Measurements from ENCODE around the gene TMEM97.

TMEM97 gene

DNA sequence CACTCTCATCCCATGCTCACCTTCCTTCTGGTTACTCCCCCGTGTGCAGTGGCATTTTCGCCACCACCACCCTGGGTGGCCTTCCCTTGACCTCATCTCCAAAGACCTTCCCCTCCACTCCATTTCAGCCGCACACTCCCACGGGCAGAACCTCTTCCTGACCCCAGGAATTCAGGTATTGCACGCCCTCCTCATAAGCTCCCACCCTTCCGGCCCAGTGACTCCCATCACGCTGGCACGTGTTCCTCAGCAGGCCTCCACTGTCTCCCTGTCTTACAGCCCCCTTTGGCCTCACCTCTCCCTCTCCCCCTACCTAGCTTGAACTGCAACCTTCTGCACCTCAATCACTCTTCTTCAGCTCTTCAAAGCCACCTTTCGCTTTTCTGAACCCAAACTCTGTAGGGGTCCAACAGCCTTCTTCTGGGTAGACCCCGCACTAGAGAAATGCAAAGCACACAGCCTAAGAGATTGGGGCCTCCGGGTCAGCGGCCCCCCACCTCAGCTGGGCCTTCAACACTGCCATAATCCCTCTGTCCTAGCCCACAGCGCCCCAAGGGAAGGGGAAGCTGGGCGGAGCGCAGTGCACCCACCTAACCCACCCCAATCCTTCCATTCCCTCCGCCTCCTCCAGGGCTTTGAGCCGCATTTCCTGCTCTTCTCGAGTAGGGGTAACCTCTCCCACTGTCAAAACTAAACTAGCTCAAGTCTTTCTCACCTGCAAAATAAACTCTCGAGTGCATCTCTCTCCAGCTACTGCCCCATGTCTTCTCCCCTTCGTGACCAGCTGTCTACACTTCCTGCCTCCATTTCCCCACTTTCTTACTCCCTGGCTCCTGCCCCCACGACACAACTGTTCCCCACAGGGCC is 1.7 kb upstream of the TMEM97 start:
- no peak for DNase-seq (ENCODE audit: low spot score)

DNA sequence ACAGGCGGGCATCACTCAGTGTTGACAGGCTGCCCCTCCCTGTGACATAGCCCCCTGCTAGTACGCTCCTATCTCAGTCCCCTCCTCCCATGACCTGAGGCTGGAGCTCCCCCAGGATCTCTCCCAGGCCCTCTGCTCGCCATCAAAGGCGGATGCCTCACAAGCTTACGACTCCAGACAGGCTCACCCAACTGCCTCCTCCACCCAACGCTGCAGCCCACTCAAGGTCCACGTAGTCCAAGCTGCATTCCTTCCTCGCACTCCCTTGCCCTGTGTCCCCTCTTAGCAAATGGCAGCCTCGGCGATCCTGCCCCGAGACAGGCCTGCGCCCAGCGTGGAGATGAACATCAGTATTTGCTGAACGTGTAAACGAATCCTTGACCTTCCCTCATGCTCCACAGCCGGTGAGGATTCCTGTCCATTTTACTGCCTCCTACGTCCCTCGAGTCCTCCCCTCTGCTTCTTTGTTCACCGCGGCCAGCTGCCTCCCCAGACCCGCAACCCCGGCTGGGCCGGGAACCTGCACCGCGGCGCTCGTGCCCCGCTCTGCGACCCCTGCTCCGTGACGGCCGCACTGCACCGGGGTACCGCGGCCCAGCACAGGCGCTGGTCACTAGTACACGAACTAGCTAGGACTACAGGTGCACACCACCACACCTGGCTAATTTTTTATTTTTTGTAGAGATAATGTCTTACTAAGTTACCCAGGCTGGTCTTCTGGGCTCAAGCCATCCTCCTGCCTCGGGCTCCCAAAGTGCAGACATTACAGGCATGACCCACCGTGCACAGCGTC is 838 bp upstream of the TMEM97 start:
- no peak for DNase-seq (ENCODE audit: low spot score)

DNA sequence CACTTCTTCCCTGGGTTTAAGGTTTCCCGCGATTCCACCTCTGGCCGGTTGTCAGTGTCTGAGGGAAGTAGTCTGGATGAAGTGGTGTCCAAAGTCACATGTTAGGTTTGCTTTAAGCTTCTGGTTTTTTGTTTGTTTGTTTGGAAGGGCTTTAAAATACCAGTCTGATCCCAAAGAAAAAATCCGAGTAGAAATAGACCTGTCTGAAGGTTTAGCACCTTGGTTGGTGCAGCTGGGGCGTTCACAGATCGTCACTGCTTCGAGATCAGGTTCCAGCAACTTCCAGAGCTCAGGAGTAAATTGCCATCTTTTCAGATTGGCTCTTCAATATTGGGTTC is 567 bp downstream of the TMEM97 start:
- DNase-seq (ENCODE audit: low spot score) = no peak

DNA sequence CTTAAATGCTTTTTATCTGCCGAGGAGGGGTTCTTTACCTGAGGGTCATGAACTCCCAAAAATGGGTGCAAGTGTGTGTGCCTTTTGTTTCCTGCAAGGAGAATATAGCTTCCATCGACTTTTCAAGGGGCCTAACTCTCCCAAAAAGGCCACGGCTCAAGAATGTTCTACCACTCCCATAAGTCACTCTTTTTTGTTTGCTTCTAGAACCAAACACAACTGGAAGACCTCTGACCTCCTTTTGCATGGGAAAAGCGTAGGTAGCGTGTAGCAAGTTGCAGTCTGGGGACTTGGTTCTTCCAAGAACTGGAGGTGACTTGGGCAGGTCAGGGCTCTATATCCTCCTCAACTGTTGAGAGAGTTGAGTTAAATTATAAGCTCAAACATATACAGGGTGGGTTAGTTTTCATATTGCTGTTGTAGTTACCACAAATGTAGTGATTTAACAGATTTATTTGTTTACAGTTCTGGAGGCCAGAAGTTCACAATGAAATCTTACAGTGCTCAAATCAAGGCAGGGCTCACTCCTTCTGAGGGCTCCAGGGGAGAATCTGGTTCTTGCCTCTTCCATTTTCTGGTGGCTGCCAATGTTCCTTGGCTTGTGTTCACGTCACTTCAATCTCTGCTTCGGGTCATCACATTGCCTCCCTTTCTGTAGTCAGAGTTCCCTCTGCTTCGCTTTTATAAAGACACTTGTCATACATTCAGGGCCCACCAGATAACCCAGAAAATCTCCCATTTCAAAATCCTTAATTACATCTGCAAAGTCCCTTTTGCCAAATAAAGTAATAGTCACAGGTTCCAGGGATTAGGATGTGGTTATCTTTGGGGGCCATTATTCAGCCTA is 1.4 kb downstream of the TMEM97 start:
- DNase-seq (ENCODE audit: low spot score) = no peak

DNA sequence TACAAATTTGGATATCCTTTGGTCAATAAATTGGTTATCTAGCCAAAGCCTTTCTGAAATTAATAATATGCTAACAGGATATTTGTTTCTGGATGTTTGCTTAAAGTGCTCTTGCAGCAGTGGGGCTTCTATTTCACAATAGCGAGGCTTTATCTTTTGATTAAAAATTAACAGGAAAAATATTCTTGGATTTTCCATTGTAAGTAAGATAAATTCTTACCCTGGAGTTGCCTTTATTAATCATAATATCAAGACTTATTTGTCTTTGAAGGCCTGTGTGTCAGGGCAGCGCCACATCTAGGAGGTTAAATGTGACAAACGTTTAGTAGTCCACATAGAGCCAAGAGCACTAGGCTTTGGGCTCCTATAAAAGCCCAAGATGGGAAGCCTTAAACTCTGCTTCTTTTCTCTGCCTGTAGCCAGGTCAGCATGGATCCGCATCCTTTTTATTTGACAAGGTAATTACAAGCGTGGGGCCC is 5.3 kb downstream of the TMEM97 start:
- no peak for DNase-seq (ENCODE audit: low spot score)

DNA sequence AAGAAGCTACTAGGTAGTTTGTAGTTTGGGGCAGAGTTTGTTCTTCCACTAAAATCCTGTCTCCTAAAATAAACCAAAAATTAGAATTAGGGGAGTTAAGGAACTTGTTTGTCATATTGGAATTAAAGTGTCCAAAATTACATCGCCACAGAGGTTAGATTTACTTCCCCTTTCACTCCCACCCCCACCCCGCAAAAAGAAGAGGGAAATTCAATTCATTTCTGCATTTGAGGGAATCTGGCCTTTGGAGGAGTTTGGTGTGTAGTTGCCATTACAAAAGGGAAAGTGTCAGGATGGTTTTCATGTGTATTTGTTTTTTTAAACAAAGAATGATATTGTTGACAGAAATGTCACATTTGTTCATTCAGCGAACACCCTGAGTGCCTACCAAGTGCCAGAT is 5.8 kb downstream of the TMEM97 start:
- no peak for DNase-seq (ENCODE audit: low spot score)

DNA sequence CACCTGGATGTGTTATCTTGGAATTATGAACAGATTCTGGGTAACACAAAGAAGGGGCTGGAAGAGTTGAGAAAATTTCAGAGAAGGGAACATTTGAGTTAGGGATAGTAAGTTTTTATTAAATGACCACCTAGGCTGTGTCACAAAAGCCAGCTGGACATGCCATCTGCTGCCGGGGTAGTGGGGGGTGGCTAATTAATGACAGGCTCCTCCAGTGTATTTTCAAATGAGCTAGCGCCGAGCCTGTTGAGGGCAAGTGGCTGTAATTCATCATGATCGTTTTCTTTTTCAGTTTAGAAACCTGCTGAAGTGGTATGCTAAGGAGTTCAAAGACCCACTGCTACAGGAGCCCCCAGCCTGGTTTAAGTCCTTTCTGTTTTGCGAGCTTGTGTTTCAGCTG is 6.2 kb downstream of the TMEM97 start:
- DNase-seq (ENCODE audit: low spot score) = no peak

DNA sequence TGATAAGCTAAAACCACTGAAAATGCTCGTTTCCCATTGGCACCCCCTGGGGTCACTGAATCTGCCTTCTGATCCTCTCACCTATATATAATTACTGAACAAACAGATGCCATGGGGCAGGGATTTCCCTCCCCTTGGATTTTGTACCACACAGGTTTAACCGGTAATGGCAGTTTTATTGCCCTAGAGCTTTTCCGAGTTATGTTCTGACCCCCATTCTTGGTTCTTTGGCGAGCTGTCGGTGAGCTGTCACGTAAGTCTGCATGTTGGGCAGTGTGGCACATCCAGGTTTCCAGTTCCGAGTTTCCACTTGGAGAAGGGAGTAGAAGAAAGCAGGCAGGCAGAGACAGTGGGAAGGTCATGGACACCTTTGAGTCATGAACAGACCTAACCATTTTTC is 7.1 kb downstream of the TMEM97 start:
- no peak for DNase-seq (ENCODE audit: low spot score)

DNA sequence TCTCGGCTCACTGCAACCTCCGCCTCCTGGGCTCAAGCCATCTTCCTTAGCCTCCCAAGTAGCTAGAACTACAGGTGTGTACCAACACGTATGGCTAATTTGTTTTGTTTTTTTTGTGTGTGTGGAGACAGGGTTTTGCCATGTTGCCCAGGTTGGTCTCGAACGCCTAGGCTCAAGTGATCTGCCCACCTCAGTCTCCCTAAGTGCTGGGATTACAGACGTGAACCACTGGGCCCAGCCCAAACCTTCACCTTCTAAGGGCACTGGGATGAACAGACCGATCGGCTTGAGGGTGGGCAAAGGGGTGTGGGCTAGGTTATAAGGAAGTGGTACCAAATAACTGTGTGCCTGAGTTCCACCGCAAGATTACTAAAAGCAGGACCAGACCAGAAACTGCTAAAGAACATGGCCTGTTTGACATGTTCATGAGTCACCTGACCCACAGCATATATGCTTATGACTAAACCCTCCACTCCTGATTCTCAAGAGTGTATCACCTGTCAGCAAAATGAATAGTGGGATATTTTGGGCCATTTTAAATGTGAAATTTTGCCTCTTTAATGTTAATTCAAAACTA is 8.1 kb downstream of the TMEM97 start:
- DNase-seq (ENCODE audit: low spot score) = no peak

DNA sequence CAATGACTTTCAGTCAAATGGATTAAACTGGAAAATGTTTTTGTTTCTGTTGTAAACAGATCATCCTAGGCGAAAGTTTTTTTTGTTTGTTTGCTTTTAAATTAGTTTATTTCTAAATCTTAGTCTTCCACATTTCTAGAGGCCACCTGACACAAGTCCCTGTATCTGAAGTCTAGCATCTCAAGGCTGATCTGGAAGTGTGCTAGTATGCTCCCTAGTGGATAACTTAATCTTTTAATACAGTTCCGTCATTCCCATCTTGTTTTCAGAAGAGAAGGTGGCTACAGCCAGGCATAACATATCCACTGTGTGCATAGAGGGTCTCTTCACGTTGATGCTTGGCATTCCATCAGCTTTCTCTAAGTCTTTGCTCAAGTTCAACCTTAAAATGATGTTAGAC is 8.7 kb downstream of the TMEM97 start:
- no peak for DNase-seq (ENCODE audit: low spot score)

DNA sequence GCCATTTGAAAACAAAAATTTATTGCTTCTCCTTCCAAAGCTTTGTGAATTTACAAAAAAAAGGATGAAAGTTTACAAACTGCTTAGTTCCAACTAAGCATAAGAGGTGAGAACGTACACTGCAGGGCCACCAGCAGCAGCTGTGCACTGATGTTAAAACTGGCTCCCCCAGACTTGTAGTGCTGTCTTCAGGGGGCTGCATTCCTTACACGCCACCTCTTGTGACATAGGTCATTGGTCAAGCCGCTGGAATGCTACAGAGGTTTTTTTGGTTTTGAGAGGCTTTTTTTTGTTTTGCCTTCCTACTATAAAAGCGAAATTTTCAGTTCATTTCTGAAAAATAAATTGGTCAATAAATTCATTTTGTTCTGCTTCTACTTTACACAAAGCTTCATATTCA is 9.3 kb downstream of the TMEM97 start:
- no peak for DNase-seq (ENCODE audit: low spot score)

DNA sequence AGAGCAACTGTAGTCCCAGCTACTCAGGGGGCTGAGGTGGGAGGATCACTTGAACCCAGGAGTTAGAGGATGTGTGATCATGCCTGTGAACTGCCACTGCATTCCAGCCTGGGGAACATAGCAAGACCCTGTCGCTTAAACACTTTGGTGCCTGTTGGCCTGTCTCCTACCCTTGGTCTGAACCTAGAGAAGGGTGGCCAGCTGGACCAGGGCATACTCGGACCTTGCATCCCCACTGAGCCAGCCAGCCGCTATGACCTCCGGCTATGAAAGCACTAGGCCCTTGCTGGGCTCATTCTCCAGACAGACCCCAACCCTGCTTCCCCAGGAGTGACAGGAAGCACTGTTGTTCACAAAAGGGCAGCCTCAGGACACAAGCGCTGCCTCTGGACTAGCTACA is 11.7 kb downstream of the TMEM97 start:
- DNase-seq (ENCODE audit: low spot score) = no peak

DNA sequence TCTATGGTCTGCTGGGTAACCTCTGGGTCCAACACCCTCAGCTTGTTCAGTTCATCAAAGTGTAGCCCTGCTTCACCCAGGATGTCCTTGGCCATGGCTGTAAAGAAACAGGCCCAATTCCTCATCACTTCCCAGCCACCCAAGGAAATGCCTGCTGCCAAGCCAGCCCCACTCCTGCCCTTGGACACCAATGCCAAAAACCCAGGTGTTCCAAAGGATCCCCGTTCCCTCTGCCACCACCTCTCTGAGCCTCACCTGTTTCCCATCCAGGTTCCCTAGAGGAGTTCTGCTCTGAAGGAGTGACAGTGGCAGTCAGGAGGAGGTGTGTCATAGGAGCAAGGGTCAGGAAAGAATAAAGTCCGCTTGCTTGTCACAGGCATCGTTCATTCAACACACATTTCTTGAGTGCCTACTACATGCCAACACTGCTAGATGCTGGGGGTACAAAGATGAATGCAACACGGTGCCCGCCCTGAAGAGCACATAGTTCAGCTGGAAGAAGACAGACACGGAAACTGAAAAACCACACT is 13.0 kb downstream of the TMEM97 start:
- DNase-seq (ENCODE audit: low spot score) = no peak

DNA sequence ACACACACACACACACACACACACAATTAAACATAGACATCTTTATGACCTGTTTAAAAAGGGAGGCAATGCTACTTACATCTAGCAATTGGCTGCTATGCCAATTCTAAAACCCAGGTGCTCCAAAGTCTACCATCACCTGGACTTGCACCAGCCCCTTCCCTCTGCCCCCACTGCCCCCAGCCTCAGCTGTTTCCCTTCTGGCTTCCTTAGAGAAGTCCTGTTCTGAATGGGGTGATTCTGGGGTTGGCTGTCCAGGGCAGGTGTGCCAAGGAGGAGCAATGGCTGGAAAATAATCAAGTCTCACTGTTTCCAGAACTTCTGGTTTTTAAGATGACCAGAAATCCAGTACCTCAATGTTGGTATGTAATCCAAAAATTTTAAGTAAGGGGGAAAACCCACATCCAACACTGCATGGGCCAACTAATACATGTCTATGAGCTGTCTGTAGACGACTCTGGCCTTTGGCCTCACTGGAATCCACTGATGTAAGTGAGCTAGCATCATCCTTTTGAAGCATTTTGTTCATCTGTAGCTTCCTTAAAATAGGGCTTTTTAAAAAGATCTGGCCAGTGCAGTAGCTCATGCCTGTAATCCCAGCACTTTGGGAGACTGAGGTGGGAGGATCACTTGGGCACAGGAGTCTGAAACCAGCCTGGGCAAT is 14.2 kb downstream of the TMEM97 start:
- no peak for DNase-seq (ENCODE audit: low spot score)

DNA sequence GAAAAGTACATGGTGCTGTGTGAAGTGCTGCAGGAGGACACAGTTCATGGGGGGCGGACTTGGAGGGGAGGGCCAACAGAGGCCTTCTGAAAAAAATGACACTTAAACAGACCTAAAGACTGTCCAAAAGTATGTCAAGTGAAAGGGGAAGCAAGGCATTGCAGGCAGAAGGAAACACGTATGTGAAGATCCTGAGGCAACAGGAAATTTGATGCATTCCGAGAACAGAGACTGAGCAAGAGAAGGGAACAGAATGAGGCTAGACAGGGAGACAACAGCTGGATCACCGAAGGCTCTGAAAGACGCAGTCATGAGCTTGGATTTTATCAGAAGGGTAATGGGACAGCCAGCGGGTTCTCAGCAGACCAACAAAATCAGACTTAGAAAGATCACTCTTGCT is 15.2 kb downstream of the TMEM97 start:
- DNase-seq (ENCODE audit: low spot score) = no peak

DNA sequence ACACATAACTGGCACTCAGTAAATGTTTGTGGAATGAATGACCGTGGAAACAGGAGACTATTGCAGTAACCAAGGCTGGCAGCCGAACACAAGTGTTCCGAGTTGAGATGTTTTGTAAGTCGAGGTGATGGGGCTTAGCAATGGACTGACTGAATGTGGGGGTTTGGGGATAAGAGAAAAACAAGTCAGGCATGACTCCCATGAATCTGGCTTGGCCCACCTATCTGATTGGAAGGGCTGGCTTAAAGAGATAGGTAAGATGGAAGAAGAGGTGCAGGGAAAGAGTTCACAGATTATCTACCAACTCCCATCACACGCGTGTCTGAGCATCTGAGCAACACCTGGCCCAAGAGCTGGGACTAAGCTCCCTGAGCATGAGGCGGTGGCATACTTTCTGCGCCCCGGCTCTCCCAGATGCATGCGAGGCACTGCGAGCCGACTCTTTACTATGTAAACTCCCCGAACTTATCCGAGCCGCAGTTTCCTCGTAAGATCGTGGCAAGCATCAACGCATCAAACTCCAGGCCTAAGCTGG is 15.7 kb downstream of the TMEM97 start:
- DNase-seq (ENCODE audit: low spot score) = no peak

DNA sequence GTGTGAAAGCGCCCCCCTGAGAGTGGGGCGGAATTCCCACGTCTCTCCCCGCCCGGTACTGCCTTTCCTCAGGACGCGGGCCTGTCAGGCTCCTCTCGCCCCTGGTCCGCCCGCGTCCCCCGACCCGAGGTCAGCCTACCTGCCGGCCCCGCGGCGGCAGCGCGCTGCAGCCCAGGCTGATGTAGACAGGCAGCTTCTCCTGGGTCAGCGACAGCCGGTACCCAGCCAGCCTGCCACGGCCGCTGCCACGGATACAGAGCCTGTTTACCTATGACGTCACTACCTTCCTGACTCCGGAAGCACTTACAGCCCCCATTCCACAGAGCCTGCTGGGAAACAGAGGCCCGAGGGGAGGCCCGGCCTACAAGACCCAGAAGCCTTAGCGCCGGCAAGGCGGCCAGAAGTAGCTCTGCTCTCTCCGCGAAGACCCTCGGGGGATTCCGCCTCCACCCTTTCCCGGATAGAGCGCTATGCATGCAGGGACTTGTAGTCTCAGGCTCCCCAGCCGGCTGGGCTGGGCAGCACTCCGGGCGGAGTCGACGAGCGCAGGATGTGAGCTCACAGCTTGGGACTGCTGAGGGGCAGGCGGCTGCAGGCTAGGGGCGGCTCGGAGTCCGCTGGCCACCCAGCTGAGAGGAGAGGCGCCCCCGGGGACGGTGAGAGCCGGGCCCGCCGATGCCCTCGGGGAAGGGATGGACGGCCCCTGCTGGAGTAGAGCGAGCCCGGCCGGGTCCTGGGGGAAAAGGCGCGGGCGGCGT is 16.4 kb downstream of the TMEM97 start, which contains the start of the genes IFT20 and TNFAIP1:
Gene IFT20 (minus strand): TSS at position 272 of the 758 bp plus-strand sequence. CDS start 3,487 bp downstream, outside the sequence.
Gene TNFAIP1 (plus strand): TSS at position 561 of the 758 bp plus-strand sequence. CDS start 3,761 bp downstream, outside the sequence.
- DNase-seq (ENCODE audit: low spot score) = peak; percentile 100

DNA sequence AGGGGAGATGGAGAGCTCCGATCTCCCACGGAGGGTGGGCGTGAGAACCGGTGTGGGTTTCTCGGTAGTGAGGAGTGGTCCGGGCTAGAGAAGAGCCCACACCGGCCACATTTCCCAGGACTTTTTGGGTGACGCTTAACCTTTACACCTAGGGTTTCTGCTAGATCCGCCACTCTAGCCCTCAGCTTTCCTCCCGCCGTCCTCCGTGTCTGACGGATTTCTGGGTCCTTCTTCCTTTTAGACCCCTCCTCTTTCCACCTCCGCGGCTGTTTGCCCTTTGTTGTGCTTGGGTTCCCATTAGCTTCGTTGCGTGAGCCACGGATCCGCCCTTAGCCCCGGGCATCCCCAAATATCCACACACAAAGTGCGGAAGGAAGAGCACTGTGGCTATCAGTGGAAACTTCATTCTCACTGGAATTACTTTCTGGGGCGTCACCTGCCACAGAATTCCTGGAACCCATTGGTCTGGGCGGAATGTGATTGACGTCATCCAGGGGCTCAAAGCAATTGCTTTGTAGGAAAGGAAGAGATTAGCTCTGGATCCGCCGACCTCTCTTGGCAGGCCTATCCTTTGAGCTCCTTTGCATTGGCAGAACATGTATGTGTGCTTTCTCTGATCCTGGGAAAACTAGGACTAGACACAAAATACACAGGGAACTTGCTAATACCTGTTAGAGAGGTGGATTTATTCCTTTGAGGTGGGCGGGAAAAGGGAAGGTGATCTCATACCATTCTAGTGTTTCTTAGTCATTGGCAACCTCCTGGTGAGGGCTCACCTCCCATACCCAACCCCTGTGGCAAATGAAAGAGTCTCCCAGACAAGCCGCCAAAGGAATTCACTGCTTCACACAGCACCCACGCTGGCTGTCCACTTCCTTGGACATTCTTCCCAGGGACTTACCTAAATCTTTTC is 17.2 kb downstream of the TMEM97 start:
- peak; percentile 18 for DNase-seq (ENCODE audit: low spot score)

All from globus pallidus (tissue), 1 donor.